Nephron progenitor cell (in vitro differentiated cells): ENCODE measurements around the gene ABHD1.

ENCODE experiments used
- DNase-seq: peaks from one replicate; pipeline ENCODE4 v3.0.0; 2021
- H3K27ac Mint-ChIP-seq: 2 replicates; pipeline ENCODE4 v1.8.0; 2021; ENCODE audit warnings: mild to moderate bottlenecking, moderate library complexity, mixed read lengths
- H3K27me3 Mint-ChIP-seq: 2 replicates; pipeline ENCODE4 v1.8.0; 2021; ENCODE audit warnings: mild to moderate bottlenecking, low read depth, mixed read lengths; ENCODE audit not compliant: poor library complexity
- H3K36me3 Mint-ChIP-seq: 2 replicates; pipeline ENCODE4 v1.8.0; 2021; ENCODE audit warnings: low read depth, mixed read lengths
- H3K4me1 Mint-ChIP-seq: 2 replicates; pipeline ENCODE4 v1.8.0; 2021; ENCODE audit warnings: mixed read lengths
- H3K4me3 Mint-ChIP-seq: 2 replicates; pipeline ENCODE4 v1.8.0; 2021; ENCODE audit warnings: mild to moderate bottlenecking, moderate library complexity, mixed read lengths
- H3K9me3 Mint-ChIP-seq: 2 replicates; pipeline ENCODE4 v1.8.0; 2021; ENCODE audit warnings: mild to moderate bottlenecking, moderate library complexity, mixed read lengths
- TF ChIP-seq, protein P1 (sequence below): fragments of 200-600 bp; sonication (generic); IDR thresholded peaks from 2 replicates; pipeline ENCODE4 v1.5.0; 2021; ENCODE audit warnings: antibody characterized with exemption

ABHD1 gene

DNA sequence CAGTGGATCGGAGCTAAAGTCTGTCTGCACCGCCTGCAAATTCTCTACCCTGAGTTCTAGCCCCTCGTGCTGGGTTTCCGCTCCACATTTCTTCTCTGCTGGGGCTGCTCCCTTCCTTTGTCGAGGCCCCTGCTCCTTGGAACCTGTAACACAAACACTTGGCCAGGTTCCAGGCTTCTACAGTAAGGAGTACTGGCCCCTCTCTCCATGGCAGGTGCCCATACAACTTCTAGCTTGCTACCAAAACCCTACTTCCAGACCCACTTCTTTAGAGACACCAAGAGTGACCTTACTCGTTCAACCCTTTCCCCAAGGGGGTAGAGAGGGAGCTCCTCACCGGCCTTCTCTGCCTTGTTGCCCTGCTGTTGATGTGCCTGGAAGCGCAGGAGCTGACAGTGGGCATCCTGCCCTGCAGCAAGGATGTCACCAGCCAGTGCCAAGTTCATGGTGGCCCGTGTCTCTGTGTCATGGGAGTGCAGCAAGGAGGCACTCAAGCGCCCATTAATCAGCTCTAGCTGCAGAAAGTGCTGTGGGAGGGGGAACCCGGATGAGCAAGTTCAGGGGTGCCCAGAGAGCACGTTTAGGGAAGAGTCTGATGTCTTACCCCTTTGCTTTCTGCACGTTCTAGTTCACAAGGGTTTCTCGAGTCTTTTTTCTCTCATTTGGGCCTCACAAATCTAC lies 9.7 kb downstream of the ABHD1 start:
- Mint-ChIP-seq H3K36me3 (peaks cover 14% of the 10 kb centered on the region), H3K9me3 (no peaks in the 10 kb centered on the region), H3K27ac (peak overlapping the region; percentile 71), H3K4me3 (peak overlapping the region; percentile 95), H3K27me3 (peaks cover 2% of the 10 kb centered on the region), H3K4me1 (peaks cover 14% of the 10 kb centered on the region)
- DNase-seq, result peak; percentile 27
- TF ChIP-seq, protein P1, sequence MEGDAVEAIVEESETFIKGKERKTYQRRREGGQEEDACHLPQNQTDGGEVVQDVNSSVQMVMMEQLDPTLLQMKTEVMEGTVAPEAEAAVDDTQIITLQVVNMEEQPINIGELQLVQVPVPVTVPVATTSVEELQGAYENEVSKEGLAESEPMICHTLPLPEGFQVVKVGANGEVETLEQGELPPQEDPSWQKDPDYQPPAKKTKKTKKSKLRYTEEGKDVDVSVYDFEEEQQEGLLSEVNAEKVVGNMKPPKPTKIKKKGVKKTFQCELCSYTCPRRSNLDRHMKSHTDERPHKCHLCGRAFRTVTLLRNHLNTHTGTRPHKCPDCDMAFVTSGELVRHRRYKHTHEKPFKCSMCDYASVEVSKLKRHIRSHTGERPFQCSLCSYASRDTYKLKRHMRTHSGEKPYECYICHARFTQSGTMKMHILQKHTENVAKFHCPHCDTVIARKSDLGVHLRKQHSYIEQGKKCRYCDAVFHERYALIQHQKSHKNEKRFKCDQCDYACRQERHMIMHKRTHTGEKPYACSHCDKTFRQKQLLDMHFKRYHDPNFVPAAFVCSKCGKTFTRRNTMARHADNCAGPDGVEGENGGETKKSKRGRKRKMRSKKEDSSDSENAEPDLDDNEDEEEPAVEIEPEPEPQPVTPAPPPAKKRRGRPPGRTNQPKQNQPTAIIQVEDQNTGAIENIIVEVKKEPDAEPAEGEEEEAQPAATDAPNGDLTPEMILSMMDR, result no peak

DNA sequence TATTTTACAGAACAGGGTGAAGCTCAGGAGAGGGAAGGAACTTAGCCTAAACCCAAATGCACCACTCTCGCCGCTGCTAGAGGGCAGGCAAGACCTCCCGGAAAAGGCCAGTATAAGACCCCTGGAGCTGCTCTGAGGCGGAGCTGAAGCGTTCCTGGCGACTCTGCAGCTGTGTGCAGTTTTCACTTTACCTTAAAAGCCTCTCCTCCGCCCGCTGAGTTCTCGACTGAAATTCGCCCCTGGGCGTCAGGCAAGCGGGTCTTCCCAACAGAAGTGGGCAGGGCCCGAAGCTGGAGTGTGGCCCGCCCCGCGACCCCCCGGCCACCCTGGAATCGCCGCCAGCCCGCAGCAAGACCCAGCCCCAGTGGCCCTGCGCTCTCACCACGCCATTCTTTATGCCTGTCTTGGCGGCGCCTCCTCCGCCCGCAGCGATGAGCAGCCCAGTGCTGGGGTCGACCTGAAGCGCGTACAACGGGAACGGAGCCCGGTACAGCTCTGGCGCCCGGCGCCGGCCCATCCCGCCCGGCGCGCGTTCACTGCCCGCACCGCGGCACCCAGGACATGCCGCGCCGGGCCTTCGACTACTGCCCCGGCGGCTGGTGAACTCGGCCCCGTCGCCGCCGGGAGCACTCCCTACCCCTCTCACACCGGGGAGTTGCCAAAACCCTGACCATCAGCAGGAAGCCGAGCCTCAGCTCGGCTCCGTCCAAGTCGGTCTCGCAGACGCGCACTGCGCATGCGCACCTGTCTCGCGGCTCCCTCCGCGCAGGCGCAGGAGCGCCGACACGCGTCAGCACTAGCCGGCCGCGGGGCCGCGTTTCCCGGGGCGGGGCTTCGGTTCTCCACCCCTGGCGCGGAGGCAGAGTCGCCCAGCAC lies 10.5 kb downstream of the ABHD1 start, which contains the start of gene PREB:
Gene PREB (minus strand): TSS at position 732 of the 876 bp plus-strand sequence. CDS start 215 bp downstream, at position 517.
- peak; percentile 99 for DNase-seq
- peaks cover 4% of the 10 kb centered on the region for H3K27me3 Mint-ChIP-seq
- TF ChIP-seq, protein P1, result no peak

DNA sequence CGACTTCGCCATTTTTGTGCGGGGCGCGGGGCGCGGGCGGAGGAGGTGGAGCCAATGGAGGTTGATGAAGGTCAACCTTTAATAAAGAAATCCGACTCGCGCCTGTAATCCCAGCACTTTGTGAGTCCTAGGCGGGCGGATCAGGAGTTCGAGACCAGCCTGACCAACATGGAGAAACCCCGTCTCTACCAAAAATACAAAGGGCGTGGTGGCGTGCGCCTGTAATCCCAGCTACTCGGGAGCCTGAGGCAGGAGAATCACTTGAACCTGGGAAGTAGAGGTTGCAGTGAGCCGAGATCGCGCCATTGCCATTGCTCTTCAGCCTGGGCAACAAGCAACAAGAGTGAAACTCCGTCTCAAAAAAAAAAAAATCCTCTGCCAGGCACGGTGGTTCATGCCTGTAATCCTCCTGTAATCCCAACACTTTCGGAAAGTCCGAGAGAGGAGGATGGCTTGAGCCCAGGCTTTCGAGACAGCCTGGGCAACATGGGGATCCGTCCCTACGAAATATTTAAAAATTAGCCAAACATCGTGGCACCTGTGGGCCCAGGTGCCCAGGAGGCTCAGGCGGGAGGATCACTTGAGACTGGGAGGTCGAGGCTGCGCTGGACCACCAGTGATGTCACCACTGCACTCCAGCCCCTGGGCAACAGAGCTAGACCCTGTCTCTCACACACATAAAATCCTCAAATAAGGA lies 11.3 kb downstream of the ABHD1 start:
- H3K27ac Mint-ChIP-seq, result no peak overlapping the region
- peaks cover 14% of the 10 kb centered on the region for H3K36me3 Mint-ChIP-seq
- no peaks in the 10 kb centered on the region for H3K9me3 Mint-ChIP-seq
- peaks cover 14% of the 10 kb centered on the region for H3K4me1 Mint-ChIP-seq
- peak overlapping the region; percentile 95 for H3K4me3 Mint-ChIP-seq
- TF ChIP-seq, protein P1, result no peak
- DNase-seq, result no peak
- H3K27me3 Mint-ChIP-seq, result peaks cover 7% of the 10 kb centered on the region

More for the DNA sequence above, 10.5 kb downstream of the ABHD1 start, which contains the start of gene PREB:
- Mint-ChIP-seq H3K27ac (peak within 1 kb of the TSS; percentile 98), H3K4me1 (peaks cover 14% of the 10 kb centered on the region), H3K36me3 (peaks cover 14% of the 10 kb centered on the region), H3K4me3 (peak within 1 kb of the TSS; percentile 95), H3K9me3 (no peaks in the 10 kb centered on the region)

DNA sequence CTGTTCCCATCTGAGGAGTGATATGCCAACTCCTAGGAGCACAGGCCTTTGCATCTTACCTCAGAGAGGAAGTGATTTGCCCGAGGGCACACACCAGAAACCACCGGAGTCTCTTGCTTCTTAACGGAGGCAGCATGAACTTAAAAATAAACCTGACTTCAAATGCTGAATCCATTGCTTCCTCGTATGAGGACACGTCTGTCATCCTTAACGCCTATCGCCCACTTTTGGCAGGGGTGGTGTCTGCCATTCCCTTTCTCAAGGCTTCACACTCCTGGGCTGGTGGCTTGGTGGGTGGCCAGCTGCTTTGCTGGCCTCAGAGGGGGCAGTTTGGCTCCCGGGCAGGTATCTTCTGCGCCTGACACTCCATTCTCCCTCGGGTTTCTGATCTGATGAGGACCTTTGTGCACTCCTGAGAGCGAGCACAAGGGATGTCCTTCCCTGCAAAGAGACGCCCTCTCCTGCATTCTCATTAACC lies 11.9 kb downstream of the ABHD1 start:
- no peak for DNase-seq
- H3K4me1 Mint-ChIP-seq, result peaks cover 14% of the 10 kb centered on the region
- H3K9me3 Mint-ChIP-seq, result no peaks in the 10 kb centered on the region
- H3K27ac Mint-ChIP-seq, result no peak overlapping the region
- H3K27me3 Mint-ChIP-seq, result peaks cover 7% of the 10 kb centered on the region
- H3K36me3 Mint-ChIP-seq, result peaks cover 14% of the 10 kb centered on the region
- H3K4me3 Mint-ChIP-seq, result peak overlapping the region; percentile 58
- TF ChIP-seq, protein P1, result no peak

DNA sequence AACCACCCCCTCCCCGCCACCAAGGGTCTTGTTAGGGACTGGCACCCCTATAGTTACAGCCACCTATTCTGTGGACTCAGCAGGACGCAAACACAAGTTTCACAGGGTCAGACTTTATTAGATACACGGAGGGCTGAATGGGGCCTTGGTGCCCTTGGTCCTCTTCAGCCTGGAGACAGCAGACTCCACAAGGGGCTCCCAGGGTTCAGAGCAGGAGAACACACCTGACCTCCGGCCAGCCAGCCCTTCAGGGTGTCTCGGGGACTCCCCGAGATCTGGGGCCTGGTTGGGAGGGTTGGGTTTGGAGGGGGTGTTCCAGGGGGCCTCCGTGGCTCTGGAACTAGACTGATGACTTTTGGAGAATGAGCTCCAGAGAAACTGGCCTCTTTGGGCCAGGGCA lies 13.1 kb downstream of the ABHD1 start:
- Mint-ChIP-seq H3K36me3 (peaks cover 6% of the 10 kb centered on the region), H3K4me3 (no peak overlapping the region), H3K27ac (no peak overlapping the region), H3K27me3 (peaks cover 18% of the 10 kb centered on the region), H3K9me3 (no peaks in the 10 kb centered on the region), H3K4me1 (peaks cover 14% of the 10 kb centered on the region)
- no peak for DNase-seq
- TF ChIP-seq, protein P1, result no peak
